GM12892 (cell line): Measurements from ENCODE around the gene GPR171.

Experiments used
- POLR2A ChIP-seq: IDR thresholded peaks from 2 replicates; pipeline ENCODE4 v1.6.1; 2011; ENCODE audit warnings: low read depth, low read length, control low read depth
- TAF1 ChIP-seq: IDR thresholded peaks from 2 replicates; pipeline ENCODE4 v1.6.1; 2011; ENCODE audit warnings: low read depth, mild to moderate bottlenecking, control low read depth, low read length, borderline replicate concordance

DNA sequence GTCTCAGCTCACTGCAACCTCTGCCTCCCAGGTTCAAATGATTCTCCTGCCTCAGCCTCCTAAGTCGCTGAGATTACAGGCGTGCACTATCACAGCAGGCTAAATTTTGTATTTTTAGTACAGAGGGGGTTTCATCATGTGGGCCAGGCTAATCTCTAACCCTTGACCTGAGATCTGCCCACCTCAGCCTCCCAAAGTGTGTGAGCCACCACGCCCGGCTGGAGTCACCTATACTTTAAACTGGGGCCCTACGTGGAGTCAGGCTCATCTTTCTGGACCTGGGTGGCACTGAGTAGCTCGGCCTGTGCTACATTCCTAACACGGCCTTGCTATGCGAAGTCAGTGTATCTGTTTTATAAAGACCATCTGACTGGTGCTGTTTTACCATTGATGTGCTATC is 5.8 kb downstream of the GPR171 start:
- no peak for TF ChIP-seq TAF1
- no peak for TF ChIP-seq POLR2A
